HFFc6 (cell line): ENCODE data around the gene SPSB4. TPM values are rescaled to one million over a fixed set of nuclear protein-coding genes. Genes with fewer than 3 reads are reported as not detected.

Experiments used
- DNase-seq: peaks from one replicate; pipeline ENCODE4 v3.0.0-alpha.2; 2018
- H3K27ac Mint-ChIP-seq: 2 replicates; pipeline ENCODE4 v1.8.0; 2020; ENCODE audit warnings: mild to moderate bottlenecking, mixed read lengths
- H3K27me3 Mint-ChIP-seq: 2 replicates; pipeline ENCODE4 v1.8.0; 2021; ENCODE audit warnings: mild to moderate bottlenecking, moderate library complexity, mixed read lengths; ENCODE audit not compliant: insufficient read depth
- H3K36me3 Mint-ChIP-seq: 2 replicates; pipeline ENCODE4 v1.8.0; 2021; ENCODE audit warnings: low read depth, mixed read lengths
- H3K4me1 Mint-ChIP-seq: 2 replicates; pipeline ENCODE4 v1.8.0; 2020; ENCODE audit warnings: low read depth, mixed read lengths
- H3K4me3 Mint-ChIP-seq: 2 replicates; pipeline ENCODE4 v1.8.0; 2020; ENCODE audit warnings: mild to moderate bottlenecking, moderate library complexity, mixed read lengths
- H3K9me3 Mint-ChIP-seq: 2 replicates; pipeline ENCODE4 v1.8.0; 2020; ENCODE audit warnings: mild to moderate bottlenecking, mixed read lengths
- CTCF ChIP-seq: fragments of 200-600 bp; sonication (generic); IDR thresholded peaks from 2 replicates; pipeline ENCODE4 v1.5.0; 2021; ENCODE audit warnings: antibody characterized with exemption, mild to moderate bottlenecking
- total RNA-seq, 6 experiments: library from RNA; stranded (reverse); fragmentation: NEBNext Ultra II Directional; extraction: Animal tissue kit (Norgen Biotek cat#: 25700); gene quantifications; 2 replicates in 1 of 6; 3 replicates in 5 of 6; pipeline ENCODE4 v1.2.3, GENCODE V29; 2021

The SPSB4 gene
- total RNA-seq, 6 experiments from 2014 or later: not detected

GRCh38 chr3:141078200-141078599 is 27.1 kb downstream of the SPSB4 start:
- no peak for TF ChIP-seq CTCF
- Mint-ChIP-seq H3K4me1 (peaks cover 9% of the 10 kb centered on the region; the same call in 1 of the 2 replicates), H3K9me3 (no peaks in the 10 kb centered on the region), H3K27ac (no peak overlapping the region), H3K4me3 (no peak overlapping the region), H3K36me3 (no peaks in the 10 kb centered on the region), H3K27me3 (peaks cover 27% of the 10 kb centered on the region)
- no peak for DNase-seq

DNA sequence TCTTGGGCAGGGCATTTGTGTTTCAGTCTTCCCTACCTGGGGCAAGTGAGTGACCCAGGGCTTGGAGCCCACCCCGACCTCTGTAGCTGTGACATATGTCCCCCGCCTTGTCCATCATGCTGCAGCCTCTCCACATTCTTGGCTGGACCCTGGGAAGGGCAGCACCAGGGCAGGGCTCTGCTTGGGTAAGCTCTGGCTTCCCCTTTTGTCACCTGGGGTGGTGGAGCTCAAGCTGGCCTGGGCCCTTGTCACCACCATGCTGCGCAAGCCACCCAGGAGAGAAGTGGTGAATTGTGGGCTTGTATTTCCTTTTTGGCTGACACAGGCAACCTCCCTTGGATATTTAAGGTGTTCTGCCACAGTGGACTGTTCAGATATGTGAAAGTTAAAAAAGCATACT is 29.3 kb downstream of the SPSB4 start:
- Mint-ChIP-seq H3K27me3 (peaks cover 27% of the 10 kb centered on the region), H3K27ac (no peak overlapping the region), H3K9me3 (no peaks in the 10 kb centered on the region), H3K4me3 (no peak overlapping the region), H3K36me3 (no peaks in the 10 kb centered on the region), H3K4me1 (peaks cover 9% of the 10 kb centered on the region; the same call in 1 of the 2 replicates)
- TF ChIP-seq CTCF: no peak
- no peak for DNase-seq

DNA sequence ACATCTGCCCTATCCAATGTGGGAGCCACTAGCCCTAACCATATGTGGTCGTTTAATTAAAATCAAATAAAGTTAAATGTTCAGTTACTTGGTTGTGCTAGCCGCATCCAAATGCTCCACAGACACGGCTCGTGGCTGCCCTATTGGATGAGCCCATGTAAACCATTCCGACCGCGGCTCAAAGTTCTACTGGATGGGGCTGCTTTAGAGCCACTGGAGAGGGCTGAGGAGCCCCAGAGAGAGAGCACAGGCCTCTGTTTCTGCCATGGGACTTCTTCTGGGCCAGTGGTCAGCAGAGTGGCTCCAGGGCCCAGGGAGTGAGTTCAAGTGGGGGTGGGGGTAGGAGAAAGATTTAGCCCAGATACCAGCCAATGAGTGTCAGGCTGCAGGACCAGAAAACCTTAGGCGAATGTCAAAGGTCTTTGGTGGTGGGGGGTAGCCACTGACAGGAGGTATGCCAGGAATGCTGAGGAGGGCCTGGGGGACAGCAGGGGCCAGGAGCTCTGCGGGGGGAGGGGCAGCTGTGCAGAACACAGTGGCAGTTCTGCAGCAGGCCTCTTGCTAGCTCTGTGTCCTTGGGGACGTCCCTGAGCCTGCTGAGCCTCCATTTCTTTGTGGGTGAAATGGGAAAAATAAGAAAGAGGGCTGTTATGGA is 30.1 kb downstream of the SPSB4 start:
- Mint-ChIP-seq H3K4me3 (no peak overlapping the region), H3K27me3 (peaks cover 24% of the 10 kb centered on the region), H3K9me3 (no peaks in the 10 kb centered on the region), H3K36me3 (no peaks in the 10 kb centered on the region), H3K4me1 (peaks cover 9% of the 10 kb centered on the region; the same call in 1 of the 2 replicates), H3K27ac (no peak overlapping the region)
- TF ChIP-seq CTCF: no peak
- no peak for DNase-seq

DNA sequence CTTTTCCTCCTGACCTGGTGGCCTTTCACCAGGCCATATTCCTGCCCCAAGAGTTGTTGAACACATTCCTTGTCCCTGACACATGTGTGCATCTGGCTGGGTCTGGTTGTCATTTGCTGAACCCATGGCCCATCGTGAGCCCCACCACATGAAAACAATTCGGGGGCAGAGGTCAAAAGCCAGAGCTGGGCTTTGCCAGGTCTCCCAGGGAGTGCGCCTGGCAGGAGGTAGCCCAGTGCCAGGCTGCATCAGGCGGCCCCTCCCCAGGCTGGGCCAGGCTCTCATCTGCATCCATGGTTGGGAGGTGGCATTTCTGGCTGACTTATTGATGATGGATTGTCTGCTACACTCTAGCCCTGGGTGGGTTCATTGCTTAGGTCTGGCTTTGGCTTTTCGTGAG is 30.9 kb downstream of the SPSB4 start:
- H3K27me3 Mint-ChIP-seq: peaks cover 19% of the 10 kb centered on the region
- DNase-seq: no peak
- no peaks in the 10 kb centered on the region for H3K36me3 Mint-ChIP-seq
- peaks cover 5% of the 10 kb centered on the region; the same call in 1 of the 2 replicates for H3K4me1 Mint-ChIP-seq
- no peaks in the 10 kb centered on the region for H3K9me3 Mint-ChIP-seq
- H3K27ac Mint-ChIP-seq: no peak overlapping the region
- no peak overlapping the region for H3K4me3 Mint-ChIP-seq
- no peak for TF ChIP-seq CTCF

- DNase-seq: no peak
- Mint-ChIP-seq H3K27ac (no peak overlapping the region), H3K9me3 (no peaks in the 10 kb centered on the region), H3K4me1 (no peaks in the 10 kb centered on the region), H3K4me3 (no peak overlapping the region), H3K36me3 (no peaks in the 10 kb centered on the region), H3K27me3 (peaks cover 8% of the 10 kb centered on the region)
- no peak for TF ChIP-seq CTCF
Measured at GRCh38 chr3:141083226-141083625, 32.1 kb downstream of the SPSB4 start.
